Fibroblast of pulmonary artery (primary cell): ENCODE measurements around the gene MAFG.
A peak's percentile ranks its signal among the peaks of the same experiment; 100 is the strongest.

ENCODE experiments used
- DNase-seq: peaks from one replicate; pipeline ENCODE4 v3.0.0-alpha.2; 2010; ENCODE audit warnings: low read depth
- H3K4me3 ChIP-seq: replicated peaks from 2 replicates; pipeline ENCODE4 v1.5.1; 2011; ENCODE audit warnings: low read depth, mild to moderate bottlenecking, control low read depth, low read length, moderate library complexity
- TF ChIP-seq, protein P1 (sequence below): IDR thresholded peaks from 2 replicates; pipeline ENCODE4 v1.5.1; 2011; ENCODE audit warnings: mild to moderate bottlenecking, control low read depth, low read length, inconsistent platforms; ENCODE audit errors: missing control alignments

The MAFG gene

GRCh38 chr17:81930142-81931125 lies 2.9 kb upstream of the MAFG start:
- TF ChIP-seq, protein P1, sequence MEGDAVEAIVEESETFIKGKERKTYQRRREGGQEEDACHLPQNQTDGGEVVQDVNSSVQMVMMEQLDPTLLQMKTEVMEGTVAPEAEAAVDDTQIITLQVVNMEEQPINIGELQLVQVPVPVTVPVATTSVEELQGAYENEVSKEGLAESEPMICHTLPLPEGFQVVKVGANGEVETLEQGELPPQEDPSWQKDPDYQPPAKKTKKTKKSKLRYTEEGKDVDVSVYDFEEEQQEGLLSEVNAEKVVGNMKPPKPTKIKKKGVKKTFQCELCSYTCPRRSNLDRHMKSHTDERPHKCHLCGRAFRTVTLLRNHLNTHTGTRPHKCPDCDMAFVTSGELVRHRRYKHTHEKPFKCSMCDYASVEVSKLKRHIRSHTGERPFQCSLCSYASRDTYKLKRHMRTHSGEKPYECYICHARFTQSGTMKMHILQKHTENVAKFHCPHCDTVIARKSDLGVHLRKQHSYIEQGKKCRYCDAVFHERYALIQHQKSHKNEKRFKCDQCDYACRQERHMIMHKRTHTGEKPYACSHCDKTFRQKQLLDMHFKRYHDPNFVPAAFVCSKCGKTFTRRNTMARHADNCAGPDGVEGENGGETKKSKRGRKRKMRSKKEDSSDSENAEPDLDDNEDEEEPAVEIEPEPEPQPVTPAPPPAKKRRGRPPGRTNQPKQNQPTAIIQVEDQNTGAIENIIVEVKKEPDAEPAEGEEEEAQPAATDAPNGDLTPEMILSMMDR, result no peak
- no peak for DNase-seq
- no peak overlapping the region for H3K4me3 ChIP-seq

DNA sequence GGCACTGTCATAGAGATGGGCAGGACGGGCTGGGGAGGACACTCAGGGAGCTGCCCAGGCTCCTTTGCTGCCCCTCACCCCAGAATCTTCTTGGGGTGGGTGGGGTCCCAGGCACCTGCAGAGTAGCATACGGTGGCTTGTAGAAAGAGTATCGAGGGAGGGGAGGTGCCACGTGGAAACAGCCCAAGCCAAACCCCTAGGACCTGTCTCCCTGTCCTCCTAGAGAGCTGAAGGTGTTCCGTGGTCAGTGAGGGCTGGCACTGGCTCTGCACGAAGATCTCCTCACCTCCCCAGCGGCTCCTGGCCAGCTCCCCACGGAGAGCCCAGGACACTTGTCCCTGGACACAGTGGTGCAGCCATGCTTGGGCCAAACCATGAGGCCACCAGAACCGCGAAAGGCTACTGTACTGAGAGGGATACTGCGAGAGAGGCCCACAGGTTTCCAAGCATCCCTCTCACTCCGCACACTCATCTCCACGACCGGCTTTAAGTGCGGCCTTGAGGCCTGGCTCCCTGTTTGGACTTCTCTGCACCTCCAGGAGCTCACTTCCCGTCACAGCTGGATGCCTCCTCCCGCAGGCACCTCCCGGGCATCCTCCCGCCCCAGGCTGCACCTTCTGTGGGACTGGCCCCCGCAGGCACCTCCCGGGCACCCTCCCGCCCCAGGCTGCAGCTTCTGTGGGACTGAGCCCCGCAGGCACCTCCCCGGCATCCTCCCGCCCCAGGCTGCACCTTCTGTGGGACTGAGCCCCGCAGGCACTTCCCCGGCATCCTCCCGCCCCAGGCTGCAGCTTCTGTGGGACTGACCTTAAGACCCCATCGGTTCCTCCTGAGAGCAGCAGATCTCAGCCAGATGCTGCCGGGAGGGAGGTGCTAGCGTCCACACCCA lies 2.0 kb upstream of the MAFG start:
- H3K4me3 ChIP-seq, result no peak overlapping the region
- DNase-seq, result no peak
- TF ChIP-seq, protein P1, result no peak

DNA sequence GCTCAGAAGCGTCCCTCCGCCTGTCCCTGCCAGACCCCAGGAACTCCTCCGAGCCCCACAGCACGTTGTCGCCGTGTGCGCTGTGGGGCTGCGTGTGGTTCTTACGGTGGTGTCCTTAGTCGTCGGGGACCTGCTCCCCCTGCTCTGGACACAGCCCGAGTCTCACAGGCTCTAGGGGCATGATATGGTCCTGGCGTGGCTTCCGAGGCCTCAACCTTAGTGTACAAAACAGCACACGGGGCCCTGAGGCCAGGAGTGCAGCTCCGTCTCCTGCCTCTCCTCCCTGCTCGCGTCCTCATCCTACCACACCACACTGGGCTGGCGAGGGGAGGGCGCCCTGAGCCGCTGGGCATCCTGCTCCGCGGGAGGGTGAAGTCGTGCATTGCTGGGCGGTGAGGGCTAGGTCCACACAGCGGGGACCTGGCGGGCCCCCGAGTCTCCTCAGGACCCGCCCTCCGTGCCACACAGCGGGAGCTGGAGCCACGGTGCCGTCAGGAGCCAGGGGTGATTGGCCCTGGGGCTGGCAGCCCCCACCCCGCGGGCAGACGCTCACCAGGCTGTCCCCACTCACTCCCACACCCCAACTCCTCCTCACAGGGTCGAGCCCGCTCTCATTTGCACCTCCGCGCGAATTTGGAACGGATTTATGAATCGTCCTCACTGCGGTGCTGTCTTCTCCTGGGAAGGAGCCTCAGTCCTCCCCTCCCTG lies 1.2 kb upstream of the MAFG start:
- H3K4me3 ChIP-seq, result peak overlapping the region; percentile 85
- TF ChIP-seq, protein P1, result no peak
- no peak for DNase-seq

- no peak for DNase-seq
- TF ChIP-seq, protein P1, result no peak
- H3K4me3 ChIP-seq, result peak overlapping the region; percentile 85
These were observed 333 bp downstream of the MAFG start for GRCh38 chr17:81927152-81927652.

GRCh38 chr17:81926451-81927151 lies 934 bp downstream of the MAFG start:
- H3K4me3 ChIP-seq, result peak overlapping the region; percentile 85
- TF ChIP-seq, protein P1, result no peak
- peak; percentile 85 for DNase-seq
